GM12873 (cell line): ENCODE results near the gene C1QTNF8.

Experiments used
- TF ChIP-seq, protein P1 (sequence below): IDR thresholded peaks from 2 replicates; pipeline ENCODE4 v1.5.1; 2012; ENCODE audit warnings: low read depth, mild to moderate bottlenecking, moderate library complexity, low read length, control low read depth; ENCODE audit not compliant: insufficient read depth; ENCODE audit errors: missing control alignments

The C1QTNF8 gene

DNA sequence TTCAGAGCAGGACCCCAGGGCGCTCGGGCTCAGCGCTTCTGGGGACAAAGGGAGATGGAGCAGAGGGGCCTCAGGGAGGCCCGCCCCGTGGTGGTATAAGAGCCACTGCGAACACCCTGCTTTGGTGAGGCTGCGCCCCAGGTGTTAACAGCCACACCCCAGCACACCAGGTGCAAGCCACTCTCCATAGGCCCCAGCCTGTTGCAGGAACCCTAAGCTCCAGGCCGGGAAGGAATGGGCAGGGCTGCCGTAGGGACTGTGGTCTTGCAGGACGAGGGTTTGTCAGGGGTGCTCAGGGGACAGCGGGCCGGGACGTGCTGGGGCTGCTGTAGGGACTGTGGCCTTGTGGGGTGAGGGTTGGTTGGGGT is 40.5 kb downstream of the C1QTNF8 start:
- TF ChIP-seq, protein P1, sequence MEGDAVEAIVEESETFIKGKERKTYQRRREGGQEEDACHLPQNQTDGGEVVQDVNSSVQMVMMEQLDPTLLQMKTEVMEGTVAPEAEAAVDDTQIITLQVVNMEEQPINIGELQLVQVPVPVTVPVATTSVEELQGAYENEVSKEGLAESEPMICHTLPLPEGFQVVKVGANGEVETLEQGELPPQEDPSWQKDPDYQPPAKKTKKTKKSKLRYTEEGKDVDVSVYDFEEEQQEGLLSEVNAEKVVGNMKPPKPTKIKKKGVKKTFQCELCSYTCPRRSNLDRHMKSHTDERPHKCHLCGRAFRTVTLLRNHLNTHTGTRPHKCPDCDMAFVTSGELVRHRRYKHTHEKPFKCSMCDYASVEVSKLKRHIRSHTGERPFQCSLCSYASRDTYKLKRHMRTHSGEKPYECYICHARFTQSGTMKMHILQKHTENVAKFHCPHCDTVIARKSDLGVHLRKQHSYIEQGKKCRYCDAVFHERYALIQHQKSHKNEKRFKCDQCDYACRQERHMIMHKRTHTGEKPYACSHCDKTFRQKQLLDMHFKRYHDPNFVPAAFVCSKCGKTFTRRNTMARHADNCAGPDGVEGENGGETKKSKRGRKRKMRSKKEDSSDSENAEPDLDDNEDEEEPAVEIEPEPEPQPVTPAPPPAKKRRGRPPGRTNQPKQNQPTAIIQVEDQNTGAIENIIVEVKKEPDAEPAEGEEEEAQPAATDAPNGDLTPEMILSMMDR, result no peak

DNA sequence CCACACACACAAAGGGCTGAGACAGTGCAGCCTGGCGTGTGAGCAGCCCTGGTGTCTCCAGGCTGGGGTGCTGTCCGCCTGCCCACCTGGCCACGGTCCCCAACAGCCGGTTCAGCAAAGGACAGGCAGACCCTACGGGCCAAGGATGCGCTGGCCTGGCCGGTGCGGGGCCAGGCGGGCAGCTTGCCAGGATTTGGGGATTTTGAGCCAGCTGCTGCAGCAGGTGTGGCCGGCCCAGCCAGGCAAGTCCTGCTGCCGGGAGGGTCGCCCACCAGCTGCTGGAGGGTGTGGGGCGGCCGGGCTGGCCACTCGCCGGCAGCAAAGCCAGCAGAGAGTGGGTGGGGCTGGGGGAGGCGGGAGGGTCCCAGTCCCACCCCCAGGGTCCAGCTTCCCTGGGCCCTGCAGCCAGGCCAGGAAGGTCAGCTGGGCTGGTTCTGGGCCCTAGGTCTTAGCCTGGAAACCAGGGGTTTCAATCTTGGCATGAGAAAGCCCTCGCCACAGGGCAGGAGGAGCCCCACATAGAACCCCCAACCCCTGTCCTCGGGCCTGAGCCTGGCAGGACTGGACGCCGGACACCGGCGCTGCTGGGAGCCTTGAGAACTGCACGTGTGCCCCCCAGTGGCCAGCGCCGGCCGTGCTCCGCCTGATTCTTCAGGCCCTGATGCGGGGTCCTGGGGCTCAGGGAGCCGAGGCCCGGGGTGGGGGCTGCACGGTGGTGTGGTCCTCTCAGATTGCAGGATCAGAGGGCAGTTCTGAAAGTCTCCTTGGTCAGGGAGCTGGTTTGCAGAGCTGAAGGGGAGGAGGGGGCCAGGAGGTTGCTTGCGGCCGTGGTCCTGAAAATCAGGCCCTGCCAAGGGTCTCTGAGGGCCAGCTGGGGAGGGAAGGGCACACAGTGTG is 41.1 kb downstream of the C1QTNF8 start:
- TF ChIP-seq, protein P1, result peak; percentile 67

DNA sequence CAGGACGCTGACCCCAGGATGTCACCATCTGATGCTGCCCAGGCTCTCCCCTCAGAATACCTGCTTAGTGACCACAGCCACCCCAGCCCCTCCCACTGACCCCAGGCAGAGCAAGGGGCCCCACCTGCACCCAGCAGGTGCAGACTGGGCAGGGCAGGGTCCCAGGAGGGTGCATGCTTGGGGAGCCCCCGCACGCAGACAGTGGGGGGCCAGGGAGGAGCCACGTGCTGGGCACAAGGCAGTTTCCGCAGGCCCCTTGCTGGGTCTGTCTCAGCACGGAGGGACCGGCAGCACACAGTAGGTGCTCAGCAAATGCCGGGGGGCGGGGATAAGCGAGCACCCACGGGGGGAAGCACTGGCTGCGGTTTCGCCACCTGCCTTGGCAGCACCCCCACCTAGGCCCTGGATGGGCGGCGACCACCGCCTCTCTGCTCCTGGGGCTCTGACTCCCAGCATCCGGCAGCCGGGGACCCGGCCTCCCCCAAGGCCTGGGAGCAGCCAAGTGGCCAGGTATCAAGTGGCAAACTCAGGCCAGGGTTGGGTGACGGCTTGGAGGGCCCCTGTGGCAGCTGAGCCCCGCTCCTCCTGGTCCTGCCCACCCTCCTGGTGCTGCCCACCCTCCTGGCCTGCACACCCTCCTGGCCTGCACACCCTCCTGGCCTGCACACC is 42.2 kb downstream of the C1QTNF8 start:
- TF ChIP-seq, protein P1, result no peak

DNA sequence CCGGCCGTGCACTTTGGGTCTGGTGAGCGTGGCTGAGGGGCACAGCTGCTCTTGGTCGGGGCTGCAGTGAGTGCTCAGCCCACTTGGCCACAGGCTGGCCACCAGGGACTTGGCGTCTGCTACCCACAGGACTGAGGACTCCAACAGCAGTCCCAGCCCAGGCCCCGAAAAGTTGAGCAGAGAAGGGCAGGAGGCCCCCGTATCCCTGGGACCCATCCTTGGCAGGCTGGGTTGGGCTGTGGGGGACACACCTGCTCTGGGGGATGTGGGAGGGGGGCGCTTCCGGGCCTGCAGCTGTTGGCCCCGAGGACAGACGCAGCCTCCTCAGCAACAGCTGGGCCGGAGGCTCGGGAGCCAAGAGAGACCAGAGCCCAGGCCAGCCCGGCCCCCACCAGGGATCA is 42.9 kb downstream of the C1QTNF8 start:
- TF ChIP-seq, protein P1, result no peak

DNA sequence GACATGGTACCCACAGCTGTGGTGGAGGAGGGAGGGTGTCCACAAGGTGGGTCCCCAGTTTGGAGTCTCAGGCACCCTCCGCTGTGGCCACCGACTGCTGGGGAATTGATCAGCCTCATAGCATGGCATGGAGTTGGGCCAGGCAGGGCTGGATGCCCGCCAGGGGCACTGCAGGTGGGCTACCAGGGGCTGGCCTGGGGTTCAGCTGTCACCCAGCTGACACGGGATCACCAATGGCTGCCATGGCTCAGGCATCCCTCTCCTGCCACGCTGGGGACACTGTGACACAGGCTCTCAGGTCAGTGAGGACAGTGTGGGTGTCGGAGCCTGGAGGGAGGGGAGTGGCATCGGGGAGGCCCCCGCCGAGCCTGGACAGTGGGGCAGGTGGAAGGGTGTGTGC is 43.3 kb downstream of the C1QTNF8 start:
- TF ChIP-seq, protein P1, result no peak

DNA sequence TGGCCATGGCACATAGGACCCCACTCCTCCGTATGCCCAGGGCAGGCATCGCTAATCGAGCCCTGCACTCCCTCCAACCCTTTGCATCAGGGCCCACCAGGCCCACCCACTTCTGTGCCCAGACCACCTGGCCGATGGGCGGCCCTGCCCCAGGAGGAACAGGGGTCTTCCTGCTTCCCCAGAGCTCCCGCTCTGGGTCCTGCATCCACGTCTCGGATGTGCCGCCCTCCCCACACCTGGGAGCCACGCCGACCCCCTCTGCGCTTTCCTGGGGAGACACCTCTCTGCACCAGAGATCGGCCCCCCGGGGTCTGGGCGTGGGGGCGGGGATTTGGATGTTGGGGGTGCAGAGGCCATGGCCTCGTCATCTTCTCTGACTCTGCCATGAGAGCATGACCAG is 44.6 kb downstream of the C1QTNF8 start:
- TF ChIP-seq, protein P1, result no peak

DNA sequence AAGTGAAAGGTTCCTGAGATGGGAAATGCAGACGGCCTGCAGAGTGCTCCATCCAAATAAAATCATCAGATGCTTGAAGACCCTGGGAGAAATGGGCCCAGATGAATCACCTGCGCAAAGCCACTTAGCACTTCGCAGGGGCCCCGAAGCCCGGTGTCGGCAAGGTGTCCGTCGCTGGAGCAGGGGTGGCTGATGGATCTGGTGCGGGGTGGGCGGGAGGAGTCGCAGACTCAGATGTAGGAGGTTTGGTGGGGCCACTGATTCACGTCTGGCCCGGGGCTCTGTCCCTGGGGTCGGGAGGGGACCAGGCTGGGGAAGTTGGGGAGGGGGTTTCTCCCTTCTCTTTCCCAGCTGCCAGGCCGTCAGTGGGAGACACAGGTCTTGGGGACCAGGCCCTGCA is 45.1 kb downstream of the C1QTNF8 start:
- TF ChIP-seq, protein P1, result no peak
